NOMO-1 treated with dmso at 0.1 percent for 144 hours (cell line): Measurements from ENCODE around the gene ERBB4.
"Not testable (repeated sequence)": the region's sequence is repeated elsewhere in the genome, so short reads cannot be mapped to it uniquely, and the experiment has no call there.

Source experiments
- DNase-seq: peaks from one replicate; lab custom pipeline; 2025; ENCODE audit not compliant: unreplicated experiment; lab: John Stamatoyannopoulos, UW

The ERBB4 gene

DNA sequence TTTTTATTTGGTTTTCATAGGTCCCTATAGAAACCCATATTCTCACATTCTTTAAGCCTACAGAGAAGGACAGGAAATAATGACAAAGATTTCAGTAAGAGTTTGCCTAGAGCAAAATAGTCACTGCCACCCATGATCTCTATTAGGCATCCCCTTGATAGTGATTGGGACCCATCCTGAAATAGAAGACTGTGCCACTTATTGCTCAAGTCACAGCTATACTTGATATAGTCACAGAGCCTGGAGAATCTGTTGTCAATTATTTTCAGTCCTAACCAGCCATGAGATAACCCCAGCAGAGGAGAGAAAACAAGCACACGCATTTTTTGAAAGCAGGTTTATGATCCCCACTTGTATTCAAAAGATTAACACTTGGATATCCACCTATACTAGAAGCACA, 8.2 kb downstream of the ERBB4 start:
- DNase-seq, result no peak

DNA sequence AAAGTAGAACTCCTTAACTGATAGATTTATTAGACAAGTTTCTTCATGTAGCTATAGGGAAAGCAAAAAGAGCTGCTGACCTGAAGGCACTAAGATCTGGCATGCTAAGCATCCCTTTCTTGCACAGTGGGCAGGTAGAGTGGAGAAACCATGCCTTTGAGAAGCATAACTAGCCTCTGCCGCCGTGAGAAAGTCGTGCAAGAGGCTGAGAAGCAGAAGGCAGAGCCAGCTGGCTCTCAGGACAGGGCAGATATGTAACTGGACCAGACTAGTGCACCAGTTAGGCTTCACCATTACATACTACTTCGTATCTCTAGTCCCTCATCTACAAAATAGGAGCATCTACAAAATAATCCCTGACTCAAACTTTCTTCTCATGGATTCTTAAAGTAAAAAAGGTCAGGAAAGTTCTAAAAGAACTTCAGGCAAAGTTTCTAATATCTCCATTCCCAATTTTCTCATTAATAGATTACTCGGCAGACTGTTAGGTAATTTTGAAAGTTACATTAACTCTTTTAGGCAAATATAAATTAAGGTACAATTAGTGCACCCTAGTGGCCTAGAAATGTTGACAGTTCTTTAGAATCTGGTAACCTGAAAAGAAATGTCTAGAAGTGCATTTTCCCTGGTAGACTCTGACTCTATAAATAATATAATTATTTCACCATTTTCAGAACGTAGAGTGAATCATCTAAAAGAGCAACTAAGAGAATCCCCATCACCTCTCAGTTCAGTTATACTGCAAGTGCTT, 10.3 kb downstream of the ERBB4 start:
- no peak for DNase-seq

DNA sequence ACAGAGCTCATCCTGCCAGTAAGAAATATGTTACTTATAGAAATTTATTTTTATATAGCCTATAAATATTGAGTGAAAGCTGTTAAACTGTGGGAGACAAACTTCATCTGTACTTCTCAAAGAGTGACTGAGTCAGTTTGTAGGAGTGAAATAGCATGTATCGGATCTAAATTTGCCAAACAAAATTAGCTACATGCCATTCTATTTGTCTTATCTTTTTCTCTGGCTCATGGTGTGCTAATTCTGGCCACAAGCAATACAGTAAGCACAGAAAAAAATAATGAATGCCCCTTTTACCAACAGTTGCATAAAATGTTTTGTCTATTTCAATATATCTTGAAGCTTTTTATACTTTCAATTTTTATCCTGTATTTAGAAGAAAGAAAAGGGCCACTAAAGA, 12.5 kb downstream of the ERBB4 start:
- no peak for DNase-seq

DNA sequence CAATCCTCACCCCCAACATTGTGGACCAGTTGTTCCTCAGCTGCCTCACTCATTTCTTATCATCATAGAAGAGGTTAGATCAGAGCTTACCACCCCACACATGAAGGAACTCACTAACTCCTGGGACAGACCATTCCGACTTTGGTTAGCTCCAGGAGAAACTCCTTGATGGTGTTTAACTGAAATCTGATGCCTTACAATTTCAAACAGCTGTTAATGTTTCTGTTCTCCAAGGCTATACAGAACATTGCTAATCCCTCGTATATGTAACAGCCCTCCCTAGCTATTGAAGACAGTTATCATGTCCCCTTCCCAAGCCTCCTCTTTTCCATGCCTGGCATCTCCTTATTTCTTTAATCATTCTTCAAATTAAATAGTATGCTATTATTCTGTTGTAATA, 14.8 kb downstream of the ERBB4 start:
- no peak for DNase-seq

DNA sequence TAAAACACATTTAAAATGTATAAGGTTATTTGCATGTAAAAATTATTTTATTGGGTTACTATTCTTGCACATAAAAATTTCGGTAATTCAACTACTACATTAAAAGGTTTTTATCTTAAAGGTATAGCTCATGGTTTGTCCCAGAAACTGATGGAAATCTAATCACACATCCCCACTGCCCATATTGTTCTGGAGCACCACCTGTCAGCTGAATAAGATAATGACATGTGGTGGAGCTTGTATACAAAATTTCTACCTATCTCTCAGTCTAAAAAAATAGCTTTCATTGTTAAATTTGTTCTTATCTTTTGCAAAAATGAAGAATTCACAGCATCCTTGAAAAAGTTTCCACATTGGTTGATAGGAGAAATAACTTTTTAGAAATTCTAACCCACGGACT, 18.3 kb downstream of the ERBB4 start:
- DNase-seq, result no peak

DNA sequence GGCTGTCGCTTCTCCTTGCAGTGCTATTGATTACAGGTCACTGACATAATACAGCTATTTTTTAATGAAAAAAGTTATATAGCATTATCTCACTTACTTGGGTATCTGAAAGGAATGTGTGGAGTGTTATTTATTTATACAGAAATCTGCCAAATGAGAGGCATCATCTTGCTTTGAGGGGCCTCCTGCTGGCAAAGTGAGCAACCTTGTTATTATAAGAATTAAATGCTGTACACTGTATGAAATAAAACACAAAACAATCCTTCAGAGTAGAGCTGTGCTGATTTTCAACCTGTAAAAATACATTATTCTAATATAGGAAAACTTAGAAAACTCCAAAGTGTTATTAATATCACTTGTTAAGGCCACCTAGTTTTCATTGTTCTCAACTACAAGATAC, 20.9 kb downstream of the ERBB4 start:
- DNase-seq, result no peak

DNA sequence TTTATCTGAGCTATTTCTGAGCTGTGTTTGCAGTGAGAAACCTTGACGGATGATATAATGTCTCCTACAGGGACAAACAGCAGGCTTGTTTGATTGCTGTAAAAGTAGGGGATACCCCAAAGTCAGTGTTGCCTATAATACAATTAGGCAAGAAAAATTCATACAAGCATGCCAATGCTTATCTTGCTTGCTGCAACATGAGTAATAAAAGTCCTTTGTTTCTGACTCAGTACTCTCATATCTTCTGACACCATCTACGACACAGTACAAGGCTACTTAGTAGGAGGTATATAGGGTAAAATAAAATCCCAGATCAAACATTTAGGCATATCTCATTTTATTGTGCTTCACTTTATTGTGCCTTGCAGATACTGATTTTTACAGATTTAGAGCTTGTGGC, 33.0 kb downstream of the ERBB4 start:
- DNase-seq, result no peak

DNA sequence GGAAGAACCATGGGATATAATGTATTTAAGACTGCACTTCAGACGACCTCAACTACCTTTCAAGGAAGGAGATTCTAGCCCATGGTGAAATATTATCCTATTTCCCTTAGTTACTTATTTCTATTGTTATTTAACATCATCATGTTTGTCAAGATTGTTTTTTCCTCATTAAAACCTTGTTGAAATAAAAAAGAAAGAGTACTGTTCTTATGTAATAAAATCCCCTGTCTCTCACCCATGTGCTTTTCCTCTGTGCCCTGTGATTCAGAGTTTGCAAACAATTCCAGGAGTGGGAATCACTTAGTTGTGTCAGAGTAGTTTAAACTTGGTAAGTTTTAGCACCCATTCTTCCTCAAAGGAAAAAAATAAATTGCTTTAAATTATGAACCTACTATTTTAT, 43.6 kb downstream of the ERBB4 start:
- no peak for DNase-seq

DNA sequence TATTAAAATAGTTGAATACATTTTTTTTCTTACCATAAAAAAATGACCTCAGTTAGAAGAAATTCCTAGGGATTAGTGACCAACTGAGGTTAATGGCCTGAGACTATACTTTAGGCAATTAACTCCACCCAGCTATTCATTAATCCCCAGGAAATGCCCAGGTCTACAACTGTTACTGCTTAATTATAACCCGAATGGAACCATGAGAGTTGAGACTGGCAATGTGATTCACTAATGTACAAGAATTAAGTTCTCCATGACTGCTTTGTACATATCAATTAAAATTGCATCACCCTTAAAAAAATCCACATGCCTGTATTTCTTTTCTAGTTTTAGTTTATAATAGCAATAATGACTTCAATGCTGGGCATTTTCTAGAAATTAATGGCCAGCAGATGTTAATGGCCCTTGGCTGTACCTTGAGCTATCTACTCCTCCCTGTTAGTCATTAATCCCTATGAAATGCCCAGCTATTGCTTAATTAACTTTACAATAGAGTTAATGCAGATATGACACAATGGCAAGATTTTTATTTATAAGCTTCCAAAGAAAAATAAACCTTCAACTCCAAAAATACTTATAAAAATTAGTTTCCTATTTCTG, 44.1 kb downstream of the ERBB4 start:
- DNase-seq, result no peak

DNA sequence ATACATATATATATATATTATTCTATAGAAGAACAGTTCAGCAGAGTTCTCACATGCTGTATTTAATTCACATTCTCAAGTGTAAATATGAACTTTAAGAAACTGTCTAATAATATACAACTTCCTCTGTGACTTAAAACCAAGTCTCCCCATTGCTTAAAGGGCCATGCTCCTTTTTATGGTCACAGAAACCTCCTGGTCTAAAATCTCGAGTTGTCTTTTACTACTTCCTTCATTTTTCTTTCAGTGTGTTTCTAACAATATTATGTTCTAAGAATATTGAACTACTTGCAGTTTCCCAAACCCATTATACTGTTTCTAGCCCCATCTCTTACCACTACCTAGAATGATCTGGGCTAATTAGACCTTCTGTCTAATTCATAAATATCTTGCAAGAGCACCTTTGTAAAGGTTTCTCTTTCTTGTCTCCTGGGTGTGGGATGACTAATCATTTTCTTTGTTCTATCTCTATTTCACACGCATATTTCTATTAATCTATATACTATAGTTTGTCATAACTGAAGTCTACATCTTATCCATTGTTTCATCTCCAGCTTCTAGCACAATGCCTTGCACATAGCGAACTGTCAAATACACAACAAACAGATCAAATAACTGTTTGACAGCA, 48.8 kb downstream of the ERBB4 start:
- DNase-seq, result no peak

DNA sequence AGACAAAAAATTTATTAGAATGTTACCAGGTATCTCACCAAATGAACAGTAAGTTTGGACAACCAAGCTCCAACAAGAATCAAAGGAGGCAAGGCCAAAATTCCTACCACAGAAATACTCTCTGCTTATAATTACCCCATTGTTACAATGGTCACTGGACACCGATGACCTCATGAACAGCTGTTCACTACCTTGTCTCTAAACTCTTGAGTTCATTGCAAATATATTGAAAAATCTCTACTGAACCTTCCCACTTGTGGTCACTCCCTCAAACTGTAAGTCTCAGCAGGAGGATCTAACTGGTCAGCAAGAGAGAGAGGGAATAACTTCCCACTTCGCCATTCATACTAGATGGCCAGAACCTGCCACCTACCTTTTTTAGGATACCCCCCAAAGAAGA, 50.0 kb downstream of the ERBB4 start:
- DNase-seq, result no peak

DNA sequence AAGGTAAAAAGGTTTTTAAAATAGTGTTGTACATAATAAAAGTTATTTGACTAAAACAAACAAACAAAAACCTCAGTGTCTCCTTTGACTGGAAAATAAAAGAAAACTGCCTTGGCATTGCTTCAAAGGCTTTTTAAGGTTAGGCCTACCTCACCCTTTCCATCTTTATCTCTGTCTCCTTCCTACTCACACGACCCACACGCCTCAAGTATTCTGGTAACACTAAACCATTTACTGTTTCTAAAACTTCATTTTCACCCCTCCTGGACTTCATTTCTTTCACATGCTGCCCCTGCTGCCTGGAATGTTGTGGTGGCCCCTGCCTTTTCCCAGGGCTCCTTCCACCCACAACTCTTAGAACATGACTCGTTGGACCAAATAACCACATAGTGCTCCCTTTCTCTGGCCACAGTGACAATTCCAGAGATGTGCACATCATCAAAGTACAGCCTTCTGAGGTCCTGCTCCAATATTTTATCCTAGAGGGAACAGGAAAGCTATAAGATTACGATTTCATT, 54.0 kb downstream of the ERBB4 start:
- DNase-seq, result no peak

DNA sequence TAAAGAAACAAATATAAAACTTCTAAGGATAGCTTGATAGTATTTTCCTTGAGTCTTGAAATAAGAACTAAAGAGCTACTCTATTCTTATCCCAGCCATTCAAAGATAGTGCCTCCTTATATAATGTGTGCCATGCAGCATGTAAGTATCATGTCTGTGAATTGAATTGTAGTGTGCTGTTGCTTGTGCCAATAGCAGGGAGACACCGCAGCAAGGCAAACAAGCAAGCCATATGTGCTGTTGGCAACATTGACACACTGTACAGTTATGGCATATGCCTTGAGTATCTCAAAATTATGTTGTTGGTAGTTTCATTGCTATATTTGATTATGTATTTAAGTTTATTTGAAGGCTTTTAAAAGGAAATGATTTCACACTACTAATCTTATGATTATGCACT, 58.2 kb downstream of the ERBB4 start:
- DNase-seq, result no peak

DNA sequence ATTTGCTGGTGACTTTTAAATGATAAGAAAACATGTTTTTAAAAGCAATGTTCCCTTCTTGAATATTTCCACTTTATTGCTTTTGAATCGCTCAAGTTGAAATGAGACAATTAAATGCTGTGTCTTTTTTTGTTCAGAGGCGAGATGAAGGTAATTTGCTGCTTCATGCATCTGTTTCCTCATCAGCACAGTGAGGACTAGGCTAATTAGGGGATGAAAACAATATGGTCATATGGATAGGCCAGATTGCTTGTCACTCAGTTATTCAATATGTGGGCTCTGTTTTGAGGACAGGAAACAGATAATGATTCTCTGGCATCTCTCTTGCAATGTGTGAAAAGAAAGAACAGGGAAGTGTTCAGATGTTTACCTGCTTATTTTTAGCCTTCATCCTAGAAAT, 61.0 kb downstream of the ERBB4 start:
- DNase-seq, result no peak

DNA sequence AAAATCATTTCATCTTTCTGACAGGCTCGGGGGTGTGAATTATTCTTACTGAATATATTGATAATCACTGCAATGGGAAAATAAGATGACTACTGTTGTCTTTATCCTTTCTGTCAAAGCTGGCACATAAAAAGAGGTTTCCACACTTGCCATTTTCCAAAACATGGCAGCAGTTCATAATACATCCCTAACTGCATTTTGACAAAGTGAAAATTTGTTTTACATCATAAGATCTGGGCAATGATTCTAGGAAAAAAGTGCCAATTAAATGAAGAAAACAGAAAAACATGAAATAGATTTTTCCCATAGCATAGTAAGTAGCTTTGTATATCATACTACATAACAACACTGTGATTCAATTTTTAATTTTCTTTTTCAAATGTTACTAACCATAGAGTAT, 65.4 kb downstream of the ERBB4 start:
- no peak for DNase-seq

DNA sequence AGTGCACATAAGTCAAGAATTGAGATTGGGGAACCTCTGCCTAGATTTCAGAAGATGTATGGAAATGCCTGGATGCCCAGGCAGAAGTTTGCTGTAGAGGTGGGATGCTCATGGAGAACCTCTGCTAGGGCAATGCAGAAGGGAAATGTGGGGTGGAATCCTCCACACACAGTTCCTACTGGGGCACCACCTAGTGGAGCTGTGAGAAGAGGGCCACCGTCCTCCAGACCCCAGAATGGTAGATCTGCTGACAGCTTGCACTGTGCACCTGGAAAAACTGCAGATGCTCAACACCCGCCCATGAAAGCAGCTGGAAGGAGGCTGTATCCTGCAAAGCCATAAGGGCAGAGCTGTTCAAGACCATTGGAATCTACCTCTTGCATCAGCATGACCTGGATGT, 71.1 kb downstream of the ERBB4 start:
- not testable (repeated sequence) for DNase-seq

DNA sequence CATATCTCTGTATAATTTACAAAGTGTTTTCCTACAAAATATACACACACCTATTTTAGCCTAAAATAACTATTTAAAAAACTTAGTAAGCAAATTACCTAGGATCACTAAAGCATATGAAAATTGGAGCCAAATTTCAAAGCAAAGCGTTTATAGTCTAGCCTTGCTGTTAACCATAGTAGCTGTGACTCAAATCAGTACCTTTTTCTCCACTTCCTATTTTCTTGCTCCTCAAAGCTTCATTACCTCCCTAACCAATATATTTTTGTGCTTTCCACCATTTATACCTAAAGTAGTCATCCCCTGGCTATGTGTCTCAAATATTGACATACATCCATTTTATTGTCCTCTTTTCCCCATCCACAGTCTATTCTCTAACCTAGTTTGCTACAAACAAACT, 73.1 kb downstream of the ERBB4 start:
- DNase-seq, result no peak

DNA sequence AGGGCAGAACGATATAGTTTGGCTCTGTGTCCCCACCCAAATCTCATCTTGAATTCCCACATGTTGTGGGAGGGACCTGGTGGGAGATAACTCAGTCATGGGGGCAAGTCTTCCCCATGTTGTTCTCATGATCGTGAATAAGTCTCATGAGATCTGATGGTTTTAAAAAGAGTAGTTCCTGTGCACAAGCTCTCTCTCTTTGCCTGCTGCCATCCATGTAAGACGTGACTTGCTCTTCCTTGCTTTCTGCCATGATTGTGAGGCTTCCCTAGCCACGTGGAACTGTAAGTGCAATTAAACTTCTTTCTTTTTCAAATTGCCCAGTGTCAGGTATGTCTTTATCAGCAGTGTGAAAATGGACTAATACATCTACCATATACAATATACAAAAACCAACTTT, 76.9 kb downstream of the ERBB4 start:
- DNase-seq, result not testable (repeated sequence)

DNA sequence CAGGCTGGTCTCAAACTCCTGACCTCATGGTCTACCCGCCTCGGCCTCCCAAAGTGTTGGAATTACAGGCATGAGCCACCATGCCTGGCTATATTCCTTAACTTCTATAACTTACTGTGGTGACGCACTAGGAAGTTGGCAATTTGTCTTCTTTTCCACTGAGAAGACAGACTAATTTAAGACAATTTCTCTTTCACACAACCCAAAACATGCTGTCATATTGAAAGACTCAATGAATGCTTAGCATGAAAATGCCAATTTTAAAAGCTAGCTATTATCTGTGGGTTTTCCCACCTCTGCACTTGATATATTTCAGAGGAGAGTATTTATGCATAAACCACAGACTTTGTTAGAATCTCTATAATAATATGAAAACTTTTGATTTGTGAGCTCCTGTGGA, 84.5 kb downstream of the ERBB4 start:
- DNase-seq, result no peak

DNA sequence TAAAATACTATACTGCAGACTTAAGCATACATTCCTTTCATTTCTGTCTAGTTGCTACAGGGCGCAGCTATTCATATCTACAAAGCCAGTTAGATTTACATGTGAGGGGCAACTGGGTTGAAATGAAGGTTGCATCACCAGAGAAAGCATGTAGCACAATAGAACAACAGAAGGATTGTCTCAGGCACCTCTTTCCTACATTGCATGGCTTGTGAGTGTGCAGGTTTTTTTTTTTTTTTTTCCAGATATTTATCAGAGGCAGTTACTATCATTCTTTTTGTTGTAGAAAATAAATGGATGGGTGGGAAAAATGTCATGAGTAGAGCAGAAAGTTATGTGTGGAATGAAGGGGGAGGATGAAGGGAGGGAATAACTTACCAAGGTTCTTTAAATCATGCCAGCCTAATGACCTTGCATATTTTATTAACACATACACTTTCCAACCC, 86.8 kb downstream of the ERBB4 start:
- no peak for DNase-seq

DNA sequence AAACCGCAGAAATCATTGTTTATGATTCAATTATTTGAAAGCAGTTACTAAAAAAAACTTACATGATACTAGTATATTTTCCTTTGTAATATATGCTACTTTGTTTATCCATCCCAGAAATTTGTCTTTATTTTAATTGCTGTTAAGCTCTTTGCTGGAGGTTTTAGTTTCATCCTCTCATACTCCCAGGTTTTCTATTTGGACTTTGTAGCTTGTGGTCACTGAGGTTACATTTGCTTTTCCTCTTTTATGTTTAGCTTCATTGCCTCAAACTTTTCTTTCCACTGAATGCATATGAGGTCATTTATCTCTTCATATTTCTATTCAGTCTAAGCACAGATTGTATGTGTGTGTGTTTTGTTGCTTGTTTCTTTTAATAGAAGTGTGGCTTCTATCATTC, 89.9 kb downstream of the ERBB4 start:
- DNase-seq, result no peak

DNA sequence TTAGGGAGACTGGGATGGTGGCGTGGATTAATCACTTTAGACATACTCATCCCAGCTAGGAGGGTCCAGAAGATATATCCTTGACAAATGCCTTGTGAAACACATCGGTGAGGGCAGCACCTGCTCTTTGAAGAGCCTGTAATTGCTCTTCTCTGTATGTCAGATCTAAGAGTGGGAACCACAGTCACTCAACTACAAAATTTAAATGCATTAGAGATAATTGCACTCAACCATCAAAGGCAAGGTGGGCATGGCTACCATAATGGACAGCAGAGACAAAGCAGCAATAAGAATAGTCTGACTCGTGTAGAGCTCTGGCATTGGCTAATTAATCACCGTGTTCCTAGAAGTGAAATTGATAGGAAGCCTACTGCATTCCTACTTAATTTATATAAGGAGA, 96.8 kb downstream of the ERBB4 start:
- DNase-seq, result no peak
